Gastrocnemius medialis (tissue), 4 donors: ENCODE measurements around the gene RASA4. TPM values are rescaled to one million over a fixed set of nuclear protein-coding genes. Genes with fewer than 3 reads are reported as not detected.
"Not testable (repeated sequence)": the region's sequence is repeated elsewhere in the genome, so short reads cannot be mapped to it uniquely, and the experiment has no call there.

Experiments used
- ATAC-seq, 2 donors: fragments of 150-250 bp; one replicate each; pipeline ENCODE4 v1.9.1; 2016
- DNase-seq, 2 donors: peaks; one replicate each; pipeline ENCODE4 v3.0.0-alpha.2; 2019
- H3K27ac ChIP-seq, 4 donors: fragments of 200-600 bp; sonication (generic); 1 replicate in 1 of 4; 2 replicates in 3 of 4; pipeline ENCODE4 v1.5.1; 2016 to 2018; ENCODE audit warnings: mild to moderate bottlenecking in 2 of 4, moderate library complexity in 1 of 4
- H3K27me3 ChIP-seq, 3 donors: fragments of 200-600 bp; sonication (generic) in 2 of 3; 1 replicate in 1 of 3; 2 replicates in 2 of 3; pipeline versions ENCODE4 v1.5.1 to v1.6.0; 2016 to 2019; ENCODE audit warnings: mild to moderate bottlenecking in 1 of 3, moderate library complexity in 1 of 3
- H3K36me3 ChIP-seq, 2 donors: fragments of 200-600 bp; sonication (generic) in 1 of 2; one replicate each; pipeline ENCODE4 v1.5.1; 2017 to 2018
- H3K4me1 ChIP-seq, 2 donors: fragments of 200-600 bp; sonication (generic) in 1 of 2; one replicate each; pipeline ENCODE4 v1.5.1; 2016 to 2017; ENCODE audit warnings: mild to moderate bottlenecking in 2 of 2
- H3K4me3 ChIP-seq, 4 donors: fragments of 200-600 bp; sonication (generic) in 3 of 4; 1 replicate in 1 of 4; 2 replicates in 3 of 4; pipeline ENCODE4 v1.5.1; 2016 to 2019; ENCODE audit warnings: mild to moderate bottlenecking in 2 of 4
- H3K9me3 ChIP-seq, 3 donors: fragments of 200-600 bp; sonication (generic) in 2 of 3; 1 replicate in 1 of 3; 2 replicates in 2 of 3; pipeline ENCODE4 v1.5.1; 2016 to 2019
- in situ Hi-C, 4 donors: fragments of 200-750 bp; cut with MboI; loops; one replicate each; pipeline versions ENCODE4 v1.15.0 to v1.8.0; 2017; ENCODE audit warnings: low sequenced_read_pairs in 4 of 4
- intact Hi-C: fragments of 100-400 bp; cut with DNase I; formaldehyde crosslinking; loops from one replicate; pipeline ENCODE4 v1.15.1; 2023; ENCODE audit warnings: low total_unique reads
- total RNA-seq, 4 donors: library from RNA; depleted of rRNA; stranded (reverse); fragments of >200 nt; gene quantifications; one replicate each; pipeline versions ENCODE4 v1.1.0 to v1.2.3, GENCODE V29; 2016

The RASA4 gene
- total RNA-seq, 4 donors from 2014 or later, result 52.4 to 329 (median 177) TPM

GRCh38 chr7:102618122-102618521, 1.6 kb upstream of the RASA4 start:
- ATAC-seq, H3K4me3 ChIP-seq, H3K4me1 ChIP-seq, H3K36me3 ChIP-seq, H3K27me3 ChIP-seq, H3K27ac ChIP-seq, intact Hi-C loops, H3K9me3 ChIP-seq, in situ Hi-C loops: not testable (repeated sequence)
- peak in 1 of 2 donors; percentile 1 for DNase-seq

- in situ Hi-C loops, DNase-seq, H3K4me3 ChIP-seq, H3K9me3 ChIP-seq, intact Hi-C loops, H3K4me1 ChIP-seq, H3K27me3 ChIP-seq, H3K36me3 ChIP-seq, H3K27ac ChIP-seq: not testable (repeated sequence)
- ATAC-seq, result peak; percentile 26 to 45
Observed at GRCh38 chr7:102615930-102616329, 626 bp downstream of the RASA4 start.

DNA sequence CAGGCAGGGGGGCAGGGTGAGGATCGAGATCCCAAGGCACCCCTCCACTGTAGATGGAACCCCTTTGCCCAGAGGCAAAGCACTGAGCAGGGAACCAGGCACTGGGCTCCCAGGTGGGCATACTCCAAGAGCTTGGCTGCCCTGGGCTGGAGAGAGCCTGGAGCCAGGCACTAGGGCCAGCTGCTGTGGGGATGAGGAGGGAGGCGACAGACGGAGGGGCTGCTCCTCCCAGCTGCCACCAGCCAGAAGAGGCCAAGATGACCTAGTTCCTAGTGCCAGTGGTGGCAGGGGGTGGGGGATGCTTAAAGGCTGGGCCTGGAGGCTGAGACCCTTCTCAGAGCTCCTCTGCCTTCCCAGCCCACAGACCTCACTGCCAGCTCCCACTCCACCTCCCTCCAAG, 1.7 kb downstream of the RASA4 start:
- intact Hi-C loops, in situ Hi-C loops, H3K4me3 ChIP-seq, H3K27me3 ChIP-seq, H3K27ac ChIP-seq, H3K9me3 ChIP-seq, DNase-seq, H3K4me1 ChIP-seq, H3K36me3 ChIP-seq: not testable (repeated sequence)
- peak; percentile 10 for ATAC-seq

DNA sequence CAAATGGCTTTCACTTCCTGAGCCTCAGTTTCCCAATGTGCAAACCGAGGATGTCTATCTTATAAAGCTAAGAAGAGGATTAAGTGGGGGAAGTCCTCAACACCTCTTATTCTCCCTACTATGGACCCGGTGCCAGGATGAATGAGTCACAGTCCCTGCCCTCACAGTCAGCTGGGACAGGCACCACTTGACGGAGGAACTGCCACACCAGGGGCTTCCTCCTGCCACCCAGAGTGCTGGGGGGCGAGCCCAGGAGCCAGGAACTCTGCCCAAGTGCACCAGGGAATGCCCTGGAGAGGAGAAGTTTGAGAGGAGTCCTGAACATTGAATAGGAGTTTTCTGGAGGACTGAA, 2.2 kb downstream of the RASA4 start:
- H3K27me3 ChIP-seq, H3K36me3 ChIP-seq, in situ Hi-C loops, DNase-seq, H3K4me3 ChIP-seq, intact Hi-C loops, H3K9me3 ChIP-seq, H3K4me1 ChIP-seq, H3K27ac ChIP-seq: not testable (repeated sequence)
- peak; percentile 47 to 51 for ATAC-seq

DNA sequence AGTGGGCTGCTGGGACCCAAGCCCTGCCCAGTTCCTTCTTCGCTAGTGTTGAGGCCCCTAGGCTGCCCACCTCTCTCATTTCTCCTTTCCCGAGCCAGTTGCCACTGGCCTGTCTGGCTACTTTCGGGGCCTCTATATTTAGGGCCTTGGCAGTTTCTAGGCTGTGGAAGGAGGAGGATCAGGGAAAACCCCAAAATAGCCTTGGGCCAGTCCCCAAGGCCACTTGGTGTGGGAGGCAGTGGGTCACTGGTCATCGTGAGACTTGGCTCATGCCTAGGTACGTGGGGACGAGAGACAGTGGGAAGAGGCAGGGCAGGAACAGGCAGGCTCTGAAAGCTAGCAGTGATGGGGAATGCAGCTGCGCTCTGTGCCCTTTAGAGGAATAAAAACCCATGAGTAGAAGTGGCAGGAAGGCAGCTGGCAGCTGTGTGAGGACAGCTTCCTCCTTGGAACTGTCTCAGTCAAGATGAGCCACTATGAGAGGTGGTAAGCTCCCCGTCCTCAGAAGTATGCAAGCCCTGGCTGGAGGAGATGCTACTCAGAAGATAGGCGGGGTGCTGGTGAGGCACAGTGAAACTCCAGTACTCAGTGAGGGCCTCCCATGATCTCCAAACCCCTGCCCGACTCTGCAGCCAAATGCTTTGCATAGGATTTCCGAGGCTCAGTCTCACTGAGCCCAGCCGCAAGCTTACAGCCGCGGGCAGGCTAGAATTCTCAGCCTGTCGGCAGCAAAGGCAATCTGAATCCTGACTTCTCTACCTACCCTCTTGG, 2.8 kb downstream of the RASA4 start:
- ATAC-seq, result peak; percentile 25 to 44
- H3K9me3 ChIP-seq, H3K36me3 ChIP-seq, intact Hi-C loops, H3K4me3 ChIP-seq, in situ Hi-C loops, H3K4me1 ChIP-seq, H3K27me3 ChIP-seq: not testable (repeated sequence)
- peak; percentile 22 to 85 for DNase-seq
- H3K27ac ChIP-seq, result peak overlapping the region; percentile 77 to 87 (median 82)

DNA sequence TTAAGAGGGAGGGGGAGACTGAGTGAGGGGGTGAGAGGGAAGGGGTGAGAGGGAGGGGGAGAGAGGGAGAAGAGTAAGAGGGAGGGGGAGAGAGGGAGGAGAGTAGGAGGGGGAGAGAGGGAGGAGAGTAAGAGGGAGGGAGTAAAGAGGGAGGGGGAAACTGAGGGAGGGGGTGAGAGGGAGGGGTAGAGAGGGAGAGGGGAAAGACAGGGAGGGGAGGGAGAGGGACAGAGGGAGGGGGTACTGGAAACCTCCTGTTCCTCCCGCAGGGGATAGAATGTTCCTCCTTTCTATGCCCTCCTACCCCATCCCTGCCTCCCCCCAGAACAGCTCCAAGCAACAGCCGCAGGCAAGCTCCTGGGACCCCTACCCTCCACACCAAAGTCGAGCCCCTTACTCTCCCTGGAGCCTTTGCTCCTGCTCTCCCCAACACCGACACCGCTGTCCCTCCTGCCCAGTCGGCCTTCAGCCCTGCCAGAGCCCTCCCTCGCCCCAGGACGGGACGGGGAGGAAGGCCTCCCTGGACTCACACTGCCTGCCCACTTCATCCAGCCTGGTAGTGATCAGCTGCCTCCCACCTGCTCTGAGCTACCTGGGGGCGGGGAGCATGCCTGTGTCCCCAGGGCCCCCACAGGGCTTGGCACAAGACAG, 4.8 kb downstream of the RASA4 start:
- DNase-seq, result peak; percentile 28 to 62
- peak; percentile 6 to 11 for ATAC-seq
- H3K27me3 ChIP-seq, H3K36me3 ChIP-seq, intact Hi-C loops, in situ Hi-C loops, H3K4me1 ChIP-seq, H3K9me3 ChIP-seq: not testable (repeated sequence)
- Histone ChIP-seq H3K27ac (peak overlapping the region; percentile 75 to 84 (median 80)), H3K4me3 (peak overlapping the region in 1 of 4 donors; percentile 41)

DNA sequence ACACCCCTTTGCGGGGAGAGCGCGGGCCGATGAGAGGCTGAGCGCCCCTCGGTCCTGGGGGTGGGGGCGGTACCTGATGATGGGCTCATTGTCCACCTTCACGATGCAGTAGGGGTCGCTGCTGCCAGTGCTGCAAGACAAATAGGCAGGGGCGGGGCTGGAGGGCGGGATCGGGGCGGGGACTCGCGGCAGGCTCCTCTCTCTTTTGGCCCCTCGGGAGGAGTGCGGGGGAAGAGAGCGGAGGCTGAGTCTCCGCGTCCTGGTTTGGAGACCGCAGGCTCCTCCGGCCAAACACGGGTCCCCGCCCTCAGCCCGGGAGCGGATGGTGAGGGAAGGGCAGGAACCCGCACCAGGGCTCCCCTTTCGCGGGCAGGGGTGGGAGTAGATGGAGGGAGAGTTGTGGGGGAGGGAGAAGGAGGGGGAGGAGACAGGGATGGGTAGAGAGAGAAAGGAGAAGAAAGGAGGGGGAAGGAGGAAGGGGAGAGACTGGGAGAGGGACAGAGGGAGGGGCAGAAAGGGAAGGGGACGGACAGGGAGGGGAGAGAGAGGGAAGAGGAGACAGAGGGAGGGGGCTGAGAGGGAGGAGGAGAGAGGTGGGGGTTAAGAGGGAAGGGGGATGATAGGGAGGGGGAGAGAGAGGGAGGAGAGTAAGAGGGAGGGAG, 5.4 kb downstream of the RASA4 start:
- H3K4me3 ChIP-seq, H3K4me1 ChIP-seq, intact Hi-C loops, H3K9me3 ChIP-seq, H3K27me3 ChIP-seq, DNase-seq, H3K36me3 ChIP-seq, in situ Hi-C loops, H3K27ac ChIP-seq: not testable (repeated sequence)
- ATAC-seq, result peak; percentile 22 to 28

GRCh38 chr7:102610441-102610840, 6.1 kb downstream of the RASA4 start:
- peak overlapping the region; percentile 60 to 85 (median 76) for H3K27ac ChIP-seq
- H3K9me3 ChIP-seq, H3K27me3 ChIP-seq, H3K36me3 ChIP-seq, intact Hi-C loops, H3K4me1 ChIP-seq, ATAC-seq, in situ Hi-C loops: not testable (repeated sequence)
- peak in 1 of 2 donors; percentile 38 for DNase-seq
- peak overlapping the region in 1 of 4 donors; percentile 34 for H3K4me3 ChIP-seq

GRCh38 chr7:102609734-102610133, 6.8 kb downstream of the RASA4 start:
- in situ Hi-C loops, result not testable (repeated sequence)

GRCh38 chr7:102606848-102607247, 9.7 kb downstream of the RASA4 start:
- H3K4me1 ChIP-seq, H3K4me3 ChIP-seq, H3K36me3 ChIP-seq, H3K9me3 ChIP-seq, in situ Hi-C loops, H3K27me3 ChIP-seq, intact Hi-C loops, DNase-seq: not testable (repeated sequence)
- ATAC-seq, result peak; percentile 7 to 18
- H3K27ac ChIP-seq, result peak overlapping the region in 2 of 4 donors; percentile 43 to 65

More at GRCh38 chr7:102609734-102610133, 6.8 kb downstream of the RASA4 start:
- peak in 1 of 2 donors; percentile 16 for DNase-seq
- H3K4me3 ChIP-seq, H3K36me3 ChIP-seq, H3K9me3 ChIP-seq, H3K4me1 ChIP-seq, ATAC-seq, intact Hi-C loops, H3K27me3 ChIP-seq: not testable (repeated sequence)
- peak overlapping the region in 1 of 4 donors; percentile 50 for H3K27ac ChIP-seq

- H3K4me3 ChIP-seq, H3K36me3 ChIP-seq, DNase-seq, H3K9me3 ChIP-seq, H3K27me3 ChIP-seq, H3K4me1 ChIP-seq, H3K27ac ChIP-seq, intact Hi-C loops, in situ Hi-C loops: not testable (repeated sequence)
- peak; percentile 51 to 67 for ATAC-seq
Observed at GRCh38 chr7:102604431-102605145, 12.0 kb downstream of the RASA4 start.
